WTC11 (cell line): ENCODE measurements around the gene LDB2.

Experiments
- E2F5 ChIP-seq: sonication (generic); formaldehyde crosslinking; IDR thresholded peaks from 2 replicates; pipeline ENCODE4 v1.8.1; 2022; ENCODE audit warnings: mild to moderate bottlenecking, moderate library complexity, missing genetic modification reagents
- NFYB ChIP-seq: sonication (generic); formaldehyde crosslinking; conservative IDR thresholded peaks from 2 replicates; pipeline ENCODE4 v1.8.0; 2022; ENCODE audit warnings: low read depth, missing genetic modification reagents
- RELA ChIP-seq: sonication (generic); formaldehyde crosslinking; IDR thresholded peaks from 2 replicates; pipeline ENCODE4 v1.8.1; 2022; ENCODE audit warnings: missing genetic modification reagents, mild to moderate bottlenecking, borderline replicate concordance
- ZNF423 ChIP-seq: fragments of 250-450 bp; sonication (Bioruptor Pico); IDR thresholded peaks from 2 replicates; pipeline ENCODE4 v2.1.2; 2022; ENCODE audit warnings: mild to moderate bottlenecking, moderate library complexity
- TF ChIP-seq, protein P1 (sequence below): fragments of 200-600 bp; IDR thresholded peaks from 2 replicates; pipeline ENCODE4 v1.8.0; 2022; ENCODE audit warnings: antibody characterized with exemption

- TF ChIP-seq E2F5 (CRISPR knock-in tag) (no peak), RELA (CRISPR knock-in tag) (no peak), ZNF423 (no peak), NFYB (CRISPR knock-in tag) (no peak)
- TF ChIP-seq, protein P1, sequence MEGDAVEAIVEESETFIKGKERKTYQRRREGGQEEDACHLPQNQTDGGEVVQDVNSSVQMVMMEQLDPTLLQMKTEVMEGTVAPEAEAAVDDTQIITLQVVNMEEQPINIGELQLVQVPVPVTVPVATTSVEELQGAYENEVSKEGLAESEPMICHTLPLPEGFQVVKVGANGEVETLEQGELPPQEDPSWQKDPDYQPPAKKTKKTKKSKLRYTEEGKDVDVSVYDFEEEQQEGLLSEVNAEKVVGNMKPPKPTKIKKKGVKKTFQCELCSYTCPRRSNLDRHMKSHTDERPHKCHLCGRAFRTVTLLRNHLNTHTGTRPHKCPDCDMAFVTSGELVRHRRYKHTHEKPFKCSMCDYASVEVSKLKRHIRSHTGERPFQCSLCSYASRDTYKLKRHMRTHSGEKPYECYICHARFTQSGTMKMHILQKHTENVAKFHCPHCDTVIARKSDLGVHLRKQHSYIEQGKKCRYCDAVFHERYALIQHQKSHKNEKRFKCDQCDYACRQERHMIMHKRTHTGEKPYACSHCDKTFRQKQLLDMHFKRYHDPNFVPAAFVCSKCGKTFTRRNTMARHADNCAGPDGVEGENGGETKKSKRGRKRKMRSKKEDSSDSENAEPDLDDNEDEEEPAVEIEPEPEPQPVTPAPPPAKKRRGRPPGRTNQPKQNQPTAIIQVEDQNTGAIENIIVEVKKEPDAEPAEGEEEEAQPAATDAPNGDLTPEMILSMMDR: no peak
Observed at GRCh38 chr4:16759931-16760582, 138.4 kb downstream of the LDB2 start.
